Measurements from ENCODE around the gene TCF7L2. TPM values are rescaled to one million over a fixed set of nuclear protein-coding genes. Genes with fewer than 3 reads are reported as not detected.
"Not testable (repeated sequence)": the region's sequence is repeated elsewhere in the genome, so short reads cannot be mapped to it uniquely, and the experiment has no call there.

TCF7L2 gene
- total RNA-seq, 4 donors from 2014 or later, result 25.1 to 38.9 (median 26.9) TPM

DNA sequence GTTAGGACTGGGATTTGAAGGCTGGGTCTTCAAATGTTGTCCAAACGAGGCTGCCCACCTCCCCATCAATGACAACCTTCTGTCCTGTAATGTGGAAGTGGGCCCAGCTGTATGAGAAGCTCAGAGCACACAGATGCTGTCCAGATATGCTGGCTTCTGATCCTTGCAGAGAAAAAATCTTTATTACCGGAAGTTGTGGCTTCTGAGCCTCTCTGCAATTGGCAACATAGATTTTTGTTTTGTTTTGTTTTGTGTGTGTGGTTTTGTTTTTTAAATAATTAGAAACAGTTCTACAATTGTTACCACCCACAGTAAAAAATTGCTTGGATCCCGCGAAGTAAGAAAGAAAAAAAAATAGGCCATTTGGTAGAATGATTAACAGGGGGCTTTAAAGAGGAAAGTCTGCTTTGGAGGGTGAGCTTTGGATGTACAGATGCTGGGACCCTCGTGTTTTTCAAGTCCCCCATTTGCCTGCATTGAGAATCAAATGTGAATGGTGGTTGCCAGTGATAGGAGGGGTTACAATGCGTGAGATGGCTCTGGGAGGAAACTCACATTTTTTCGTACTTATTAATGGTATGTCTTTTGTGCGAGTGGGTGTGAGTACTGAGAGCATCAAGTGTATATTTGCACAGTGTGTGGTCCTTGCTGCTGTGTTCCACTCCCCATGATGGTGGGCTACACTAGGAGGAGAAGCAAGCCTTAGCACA, 153.2 kb downstream of the TCF7L2 start:
- no peak for DNase-seq (ENCODE audit: low spot score in 2 of 2)
- Histone ChIP-seq H3K4me3 (no peak overlapping the region), H3K36me3 (no peaks in the 10 kb centered on the region), H3K27me3 (no peaks in the 10 kb centered on the region), H3K9me3 (no peaks in the 10 kb centered on the region), H3K4me1 (peaks cover 0 to 62% (median 19%) of the 10 kb centered on the region in 4 donors), H3K27ac (no peak overlapping the region)
- WGBS, 2 donors, result 47 to 50% methylated on average over 8 of the region's 8 CpGs
- TF ChIP-seq EP300 (IDR thresholded peaks at IDR 0.05) (no peak), POLR2A (IDR thresholded peaks at IDR 0.05) (no peak)
- TF ChIP-seq, protein P1, sequence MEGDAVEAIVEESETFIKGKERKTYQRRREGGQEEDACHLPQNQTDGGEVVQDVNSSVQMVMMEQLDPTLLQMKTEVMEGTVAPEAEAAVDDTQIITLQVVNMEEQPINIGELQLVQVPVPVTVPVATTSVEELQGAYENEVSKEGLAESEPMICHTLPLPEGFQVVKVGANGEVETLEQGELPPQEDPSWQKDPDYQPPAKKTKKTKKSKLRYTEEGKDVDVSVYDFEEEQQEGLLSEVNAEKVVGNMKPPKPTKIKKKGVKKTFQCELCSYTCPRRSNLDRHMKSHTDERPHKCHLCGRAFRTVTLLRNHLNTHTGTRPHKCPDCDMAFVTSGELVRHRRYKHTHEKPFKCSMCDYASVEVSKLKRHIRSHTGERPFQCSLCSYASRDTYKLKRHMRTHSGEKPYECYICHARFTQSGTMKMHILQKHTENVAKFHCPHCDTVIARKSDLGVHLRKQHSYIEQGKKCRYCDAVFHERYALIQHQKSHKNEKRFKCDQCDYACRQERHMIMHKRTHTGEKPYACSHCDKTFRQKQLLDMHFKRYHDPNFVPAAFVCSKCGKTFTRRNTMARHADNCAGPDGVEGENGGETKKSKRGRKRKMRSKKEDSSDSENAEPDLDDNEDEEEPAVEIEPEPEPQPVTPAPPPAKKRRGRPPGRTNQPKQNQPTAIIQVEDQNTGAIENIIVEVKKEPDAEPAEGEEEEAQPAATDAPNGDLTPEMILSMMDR (IDR thresholded peaks at IDR 0.05), result no peak

GRCh38 chr10:113104047-113104446, 154.0 kb downstream of the TCF7L2 start:
- 58 to 60% methylated on average over 3 of the region's 3 CpGs for WGBS, 2 donors
- Histone ChIP-seq H3K36me3 (no peaks in the 10 kb centered on the region), H3K4me1 (peaks cover 0 to 68% (median 18%) of the 10 kb centered on the region in 4 donors), H3K27me3 (no peaks in the 10 kb centered on the region), H3K9me3 (no peaks in the 10 kb centered on the region), H3K27ac (no peak overlapping the region), H3K4me3 (no peak overlapping the region)
- DNase-seq (ENCODE audit: low spot score in 2 of 2), result no peak
- TF ChIP-seq, protein P1 (IDR thresholded peaks at IDR 0.05), result no peak
- TF ChIP-seq POLR2A (IDR thresholded peaks at IDR 0.05) (no peak), EP300 (IDR thresholded peaks at IDR 0.05) (peak in 1 of 2 donors; percentile 36)

DNA sequence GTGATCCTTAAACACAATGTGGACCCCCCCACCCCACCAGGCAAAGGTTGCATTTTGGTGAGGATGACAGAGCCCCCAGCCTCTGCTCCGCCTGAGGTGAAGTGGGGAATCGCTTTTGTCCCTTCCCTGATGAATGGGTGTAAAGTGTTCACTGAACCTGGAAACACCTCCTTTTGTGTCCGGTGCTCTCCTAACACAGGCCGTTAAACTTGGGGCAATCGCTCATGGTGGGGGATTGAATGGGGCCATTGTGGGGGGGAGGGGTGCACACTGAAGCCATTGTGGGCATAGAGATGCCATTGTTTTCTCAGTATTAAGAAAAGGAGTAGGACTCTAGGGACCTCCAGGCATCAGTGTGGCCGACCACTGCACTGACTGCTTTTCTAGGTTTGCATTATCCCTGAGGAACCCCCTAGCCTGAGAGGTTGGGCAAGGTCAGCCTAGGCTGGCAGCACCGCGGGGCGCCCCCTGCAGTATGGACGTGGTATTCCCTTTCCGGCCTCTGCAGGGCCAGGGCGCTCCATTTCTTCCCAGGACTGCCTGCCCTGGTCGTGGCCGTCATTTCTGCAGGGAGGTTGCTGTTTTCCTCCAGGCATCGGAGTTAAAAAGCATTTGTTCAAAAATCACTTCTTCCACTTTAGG, 158.3 kb downstream of the TCF7L2 start:
- Histone ChIP-seq H3K36me3 (no peaks in the 10 kb centered on the region), H3K4me3 (no peak overlapping the region), H3K9me3 (no peaks in the 10 kb centered on the region), H3K4me1 (peaks cover 0 to 63% (median 6%) of the 10 kb centered on the region in 4 donors), H3K27ac (no peak overlapping the region), H3K27me3 (no peaks in the 10 kb centered on the region)
- 53 to 58% methylated on average over 15 of the region's 15 CpGs for WGBS, 2 donors
- no peak for DNase-seq (ENCODE audit: low spot score in 2 of 2)
- TF ChIP-seq POLR2A (IDR thresholded peaks at IDR 0.05), result no peak
- TF ChIP-seq, protein P1 (IDR thresholded peaks at IDR 0.05), result peak; percentile 17 to 33 (median 26)

- Histone ChIP-seq H3K27ac (no peak overlapping the region), H3K4me1 (peaks cover 0 to 62% (median 4%) of the 10 kb centered on the region in 4 donors), H3K27me3 (no peaks in the 10 kb centered on the region), H3K4me3 (no peak overlapping the region), H3K36me3 (no peaks in the 10 kb centered on the region), H3K9me3 (no peaks in the 10 kb centered on the region)
- no peak for DNase-seq (ENCODE audit: low spot score in 2 of 2)
- TF ChIP-seq EP300 (IDR thresholded peaks at IDR 0.05), result no peak
- no peak for TF ChIP-seq POLR2A (IDR thresholded peaks at IDR 0.05)
- TF ChIP-seq, protein P1 (IDR thresholded peaks at IDR 0.05), result no peak
- 94 to 97% methylated on average over 8 of the region's 8 CpGs for WGBS, 2 donors
These were observed 158.9 kb downstream of the TCF7L2 start for GRCh38 chr10:113108948-113109347.

DNA sequence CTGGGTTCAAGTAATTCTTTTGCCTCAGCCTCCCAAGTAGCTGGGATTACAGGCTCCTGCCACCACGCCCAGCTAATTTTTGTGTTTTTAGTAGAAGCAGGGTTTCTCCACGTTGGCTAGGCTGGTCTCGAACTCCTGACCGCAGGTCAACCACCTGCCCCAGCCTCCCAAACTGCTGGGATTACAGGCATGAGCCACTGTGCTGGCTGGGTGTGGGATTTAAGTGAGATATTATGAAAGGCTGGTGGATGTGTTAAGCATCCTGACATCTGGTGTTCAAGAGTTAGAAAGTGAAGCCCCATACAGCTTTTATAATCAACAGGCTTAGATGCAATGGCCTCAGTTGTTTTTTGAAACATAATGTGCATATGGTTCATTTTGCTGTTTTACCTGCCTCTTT, 159.4 kb downstream of the TCF7L2 start:
- not testable (repeated sequence) for DNase-seq (ENCODE audit: low spot score in 2 of 2); H3K36me3 ChIP-seq; H3K4me3 ChIP-seq; H3K27me3 ChIP-seq; H3K27ac ChIP-seq; H3K9me3 ChIP-seq
- WGBS, 2 donors, result 93 to 94% methylated on average over 4 of the region's 4 CpGs
- H3K4me1 ChIP-seq, result peaks cover 0 to 60% (median 4%) of the 10 kb centered on the region in 4 donors

Measured in tibial nerve (tissue), 4 donors.